K562 (cell line): ENCODE results near the gene NDFIP2. TPM values are rescaled to one million over a fixed set of nuclear protein-coding genes. Genes with fewer than 3 reads are reported as not detected.

Source experiments
- ARID1B ChIP-seq: fragments of 450-650 bp; IDR thresholded peaks from 2 replicates; pipeline ENCODE4 v1.6.1; 2016; ENCODE audit warnings: antibody characterized with exemption, mild to moderate bottlenecking, inconsistent platforms
- ARNT ChIP-seq, 2 experiments: fragments of 450-650 bp; IDR thresholded peaks; 2 replicates each; pipeline ENCODE4 v1.6.1; 2016; ENCODE audit warnings: mild to moderate bottlenecking in 1 of 2
- BACH1 ChIP-seq: fragments of 200-800 bp; sonication (Bioruptor generic); IDR thresholded peaks from 2 replicates; pipeline ENCODE4 v1.6.1; 2016; ENCODE audit warnings: missing genetic modification characterization, missing compliant biosample characterization
- COPS2 ChIP-seq: fragments of 450-650 bp; conservative IDR thresholded peaks from 2 replicates; pipeline ENCODE4 v1.6.1; 2016; ENCODE audit warnings: mild to moderate bottlenecking, moderate library complexity
- ETV5 ChIP-seq: sonication (generic); formaldehyde crosslinking; IDR thresholded peaks from 2 replicates; pipeline ENCODE4 v1.4.0; 2020; ENCODE audit warnings: low read depth, mild to moderate bottlenecking, missing genetic modification reagents
- FOS ChIP-seq: IDR thresholded peaks from 3 replicates; pipeline ENCODE4 v1.6.1; 2011; ENCODE audit not compliant: insufficient read length; ENCODE audit errors: extremely low read depth
- FOSL1 ChIP-seq: fragments of 200-800 bp; sonication (Bioruptor generic); conservative IDR thresholded peaks from 2 replicates; pipeline ENCODE4 v1.6.1; 2016; ENCODE audit warnings: missing genetic modification characterization, missing compliant biosample characterization
- HMG20A ChIP-seq: fragments of 450-650 bp; formaldehyde crosslinking; conservative IDR thresholded peaks from 2 replicates; pipeline ENCODE4 v1.4.0; 2020; ENCODE audit warnings: mild to moderate bottlenecking, mixed read lengths
- LEF1 ChIP-seq: fragments of 450-650 bp; IDR thresholded peaks from 2 replicates; pipeline ENCODE4 v1.6.1; 2016; ENCODE audit warnings: mild to moderate bottlenecking
- MBD2 ChIP-seq: sonication (generic); IDR thresholded peaks from 2 replicates; pipeline ENCODE4 v1.6.1; 2016; ENCODE audit warnings: low read depth, borderline replicate concordance
- NR2C2 ChIP-seq, 2 experiments: fragments of 200-800 bp in 1 of 2; sonication (Bioruptor generic) in 1 of 2; sonication (generic) in 1 of 2; formaldehyde crosslinking in 1 of 2; IDR thresholded peaks; 2 replicates each; pipeline versions ENCODE4 v1.6.1 to v1.8.0; 2016 to 2022; ENCODE audit warnings: mild to moderate bottlenecking in 1 of 2, missing compliant biosample characterization in 1 of 2, missing genetic modification characterization in 1 of 2, missing genetic modification reagents in 1 of 2
- PRPF4 ChIP-seq: fragments of 200-400 bp; formaldehyde crosslinking; IDR thresholded peaks from one replicate; pipeline ENCODE4 v1.6.1; 2017; ENCODE audit warnings: low read length, low read depth, mild to moderate bottlenecking; ENCODE audit not compliant: insufficient read depth, poor library complexity, severe bottlenecking
- SMARCA4 ChIP-seq: fragments of 450-650 bp; IDR thresholded peaks from 2 replicates; pipeline ENCODE4 v1.6.1; 2016
- TEAD2 ChIP-seq: fragments of 450-650 bp; IDR thresholded peaks from 2 replicates; pipeline ENCODE4 v1.6.1; 2016; ENCODE audit warnings: missing genetic modification characterization, control low read depth, missing compliant biosample characterization
- TFE3 ChIP-seq: fragments of 450-650 bp; formaldehyde crosslinking; IDR thresholded peaks from 2 replicates; pipeline ENCODE4 v1.4.0; 2020; ENCODE audit warnings: mild to moderate bottlenecking, mixed read lengths
- polyA plus RNA-seq, 8 experiments: library from polyadenylated mRNA; depleted of rRNA in 4 of 8; stranded (reverse) in 5 of 8; unstranded in 3 of 8; fragments of >200 nt; fragmentation: Nextera tagmentation in 2 of 8; fragmentation: Illumina TruSeq in 1 of 8; extraction: Ambion mirVana in 2 of 8; extraction: Trizol in 1 of 8; gene quantifications; 2 replicates each; pipeline versions ENCODE4 v1.2.1 to v1.2.3, GENCODE V29; 2011 to 2014; ENCODE audit warnings: inconsistent platforms in 1 of 8, missing spikeins in 1 of 8
- total RNA-seq, 7 experiments: library from RNA; depleted of rRNA in 6 of 7; stranded (reverse); fragments of >200 nt in 6 of 7; fragmentation: Illumina TruSeq in 2 of 7; extraction: Trizol in 2 of 7; gene quantifications; 2 replicates each; pipeline versions ENCODE4 v1.2.1 to v1.2.3, GENCODE V29; 2011 to 2021; ENCODE audit warnings: low replicate concordance in 1 of 7
- TF ChIP-seq, protein P1 (sequence below): fragments of 200-600 bp; sonication (generic); IDR thresholded peaks from one replicate; pipeline ENCODE4 v1.6.1; 2012; ENCODE audit warnings: mild to moderate bottlenecking, low read depth, low read length, inconsistent platforms

NDFIP2 gene
- total and polyA plus RNA-seq, 9 of the 15 experiments (the other 6 are each of a cell fraction or from before 2014, with no cell fraction given) = 13.4 to 54.4 (median 27.8) TPM

GRCh38 chr13:79451500-79451962 lies 29.4 kb upstream of the NDFIP2 start (continued):
- TF ChIP-seq, protein P1, sequence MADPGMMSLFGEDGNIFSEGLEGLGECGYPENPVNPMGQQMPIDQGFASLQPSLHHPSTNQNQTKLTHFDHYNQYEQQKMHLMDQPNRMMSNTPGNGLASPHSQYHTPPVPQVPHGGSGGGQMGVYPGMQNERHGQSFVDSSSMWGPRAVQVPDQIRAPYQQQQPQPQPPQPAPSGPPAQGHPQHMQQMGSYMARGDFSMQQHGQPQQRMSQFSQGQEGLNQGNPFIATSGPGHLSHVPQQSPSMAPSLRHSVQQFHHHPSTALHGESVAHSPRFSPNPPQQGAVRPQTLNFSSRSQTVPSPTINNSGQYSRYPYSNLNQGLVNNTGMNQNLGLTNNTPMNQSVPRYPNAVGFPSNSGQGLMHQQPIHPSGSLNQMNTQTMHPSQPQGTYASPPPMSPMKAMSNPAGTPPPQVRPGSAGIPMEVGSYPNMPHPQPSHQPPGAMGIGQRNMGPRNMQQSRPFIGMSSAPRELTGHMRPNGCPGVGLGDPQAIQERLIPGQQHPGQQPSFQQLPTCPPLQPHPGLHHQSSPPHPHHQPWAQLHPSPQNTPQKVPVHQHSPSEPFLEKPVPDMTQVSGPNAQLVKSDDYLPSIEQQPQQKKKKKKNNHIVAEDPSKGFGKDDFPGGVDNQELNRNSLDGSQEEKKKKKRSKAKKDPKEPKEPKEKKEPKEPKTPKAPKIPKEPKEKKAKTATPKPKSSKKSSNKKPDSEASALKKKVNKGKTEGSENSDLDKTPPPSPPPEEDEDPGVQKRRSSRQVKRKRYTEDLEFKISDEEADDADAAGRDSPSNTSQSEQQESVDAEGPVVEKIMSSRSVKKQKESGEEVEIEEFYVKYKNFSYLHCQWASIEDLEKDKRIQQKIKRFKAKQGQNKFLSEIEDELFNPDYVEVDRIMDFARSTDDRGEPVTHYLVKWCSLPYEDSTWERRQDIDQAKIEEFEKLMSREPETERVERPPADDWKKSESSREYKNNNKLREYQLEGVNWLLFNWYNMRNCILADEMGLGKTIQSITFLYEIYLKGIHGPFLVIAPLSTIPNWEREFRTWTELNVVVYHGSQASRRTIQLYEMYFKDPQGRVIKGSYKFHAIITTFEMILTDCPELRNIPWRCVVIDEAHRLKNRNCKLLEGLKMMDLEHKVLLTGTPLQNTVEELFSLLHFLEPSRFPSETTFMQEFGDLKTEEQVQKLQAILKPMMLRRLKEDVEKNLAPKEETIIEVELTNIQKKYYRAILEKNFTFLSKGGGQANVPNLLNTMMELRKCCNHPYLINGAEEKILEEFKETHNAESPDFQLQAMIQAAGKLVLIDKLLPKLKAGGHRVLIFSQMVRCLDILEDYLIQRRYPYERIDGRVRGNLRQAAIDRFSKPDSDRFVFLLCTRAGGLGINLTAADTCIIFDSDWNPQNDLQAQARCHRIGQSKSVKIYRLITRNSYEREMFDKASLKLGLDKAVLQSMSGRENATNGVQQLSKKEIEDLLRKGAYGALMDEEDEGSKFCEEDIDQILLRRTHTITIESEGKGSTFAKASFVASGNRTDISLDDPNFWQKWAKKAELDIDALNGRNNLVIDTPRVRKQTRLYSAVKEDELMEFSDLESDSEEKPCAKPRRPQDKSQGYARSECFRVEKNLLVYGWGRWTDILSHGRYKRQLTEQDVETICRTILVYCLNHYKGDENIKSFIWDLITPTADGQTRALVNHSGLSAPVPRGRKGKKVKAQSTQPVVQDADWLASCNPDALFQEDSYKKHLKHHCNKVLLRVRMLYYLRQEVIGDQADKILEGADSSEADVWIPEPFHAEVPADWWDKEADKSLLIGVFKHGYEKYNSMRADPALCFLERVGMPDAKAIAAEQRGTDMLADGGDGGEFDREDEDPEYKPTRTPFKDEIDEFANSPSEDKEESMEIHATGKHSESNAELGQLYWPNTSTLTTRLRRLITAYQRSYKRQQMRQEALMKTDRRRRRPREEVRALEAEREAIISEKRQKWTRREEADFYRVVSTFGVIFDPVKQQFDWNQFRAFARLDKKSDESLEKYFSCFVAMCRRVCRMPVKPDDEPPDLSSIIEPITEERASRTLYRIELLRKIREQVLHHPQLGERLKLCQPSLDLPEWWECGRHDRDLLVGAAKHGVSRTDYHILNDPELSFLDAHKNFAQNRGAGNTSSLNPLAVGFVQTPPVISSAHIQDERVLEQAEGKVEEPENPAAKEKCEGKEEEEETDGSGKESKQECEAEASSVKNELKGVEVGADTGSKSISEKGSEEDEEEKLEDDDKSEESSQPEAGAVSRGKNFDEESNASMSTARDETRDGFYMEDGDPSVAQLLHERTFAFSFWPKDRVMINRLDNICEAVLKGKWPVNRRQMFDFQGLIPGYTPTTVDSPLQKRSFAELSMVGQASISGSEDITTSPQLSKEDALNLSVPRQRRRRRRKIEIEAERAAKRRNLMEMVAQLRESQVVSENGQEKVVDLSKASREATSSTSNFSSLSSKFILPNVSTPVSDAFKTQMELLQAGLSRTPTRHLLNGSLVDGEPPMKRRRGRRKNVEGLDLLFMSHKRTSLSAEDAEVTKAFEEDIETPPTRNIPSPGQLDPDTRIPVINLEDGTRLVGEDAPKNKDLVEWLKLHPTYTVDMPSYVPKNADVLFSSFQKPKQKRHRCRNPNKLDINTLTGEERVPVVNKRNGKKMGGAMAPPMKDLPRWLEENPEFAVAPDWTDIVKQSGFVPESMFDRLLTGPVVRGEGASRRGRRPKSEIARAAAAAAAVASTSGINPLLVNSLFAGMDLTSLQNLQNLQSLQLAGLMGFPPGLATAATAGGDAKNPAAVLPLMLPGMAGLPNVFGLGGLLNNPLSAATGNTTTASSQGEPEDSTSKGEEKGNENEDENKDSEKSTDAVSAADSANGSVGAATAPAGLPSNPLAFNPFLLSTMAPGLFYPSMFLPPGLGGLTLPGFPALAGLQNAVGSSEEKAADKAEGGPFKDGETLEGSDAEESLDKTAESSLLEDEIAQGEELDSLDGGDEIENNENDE = no peak
- TF ChIP-seq PRPF4 = no peak
- TF ChIP-seq COPS2 = no peak
- TF ChIP-seq LEF1 = peak; percentile 79
- TF ChIP-seq ETV5 (CRISPR knock-in tag) = no peak
- peak; percentile 80 for TF ChIP-seq SMARCA4
- TF ChIP-seq HMG20A = no peak
- TF ChIP-seq FOSL1 (tag) = peak; percentile 96
- TF ChIP-seq ARNT (IDR thresholded peaks at IDR 0.05) = no peak
- peak; percentile 79 for TF ChIP-seq ARID1B
- TF ChIP-seq TFE3 (CRISPR knock-in tag) = no peak
- peak; percentile 17; the same call in 1 of the 2 replicates for TF ChIP-seq MBD2
- peak; percentile 62; the same call in 1 of the 2 replicates for TF ChIP-seq BACH1
- TF ChIP-seq FOS = no peak
- no peak for TF ChIP-seq NR2C2 (CRISPR knock-in tag; IDR thresholded peaks at IDR 0.05)
- peak; percentile 74 for TF ChIP-seq NR2C2 (tag; IDR thresholded peaks at IDR 0.05)
- no peak for TF ChIP-seq TEAD2 (tag)
